Measurements from ENCODE around the gene BIRC2.

DNA sequence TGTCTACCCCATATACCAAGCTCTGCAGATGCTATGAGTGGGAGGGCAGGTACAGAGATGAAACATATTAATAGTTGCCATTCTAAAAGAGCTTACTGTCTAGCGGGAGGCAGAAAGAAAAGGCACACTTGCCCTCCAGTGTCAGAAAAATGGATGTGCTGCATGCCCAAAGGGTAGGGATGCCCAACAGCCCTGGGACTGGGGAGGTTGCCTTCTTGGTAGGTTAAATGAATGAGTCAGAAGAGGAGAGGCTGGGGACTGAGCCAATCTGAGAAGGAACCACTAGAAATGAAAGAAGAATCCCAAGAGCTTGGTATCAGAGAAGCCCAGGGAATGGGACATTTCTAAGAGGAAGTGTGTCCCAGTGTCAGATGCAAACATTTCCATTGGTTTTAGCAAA, 28.5 kb upstream of the BIRC2 start:
- TF ChIP-seq CTCF (IDR thresholded peaks at IDR 0.05; ENCODE audit: low read depth, low read length, missing input control) (no peak), MAX (IDR thresholded peaks at IDR 0.05) (no peak), RXRA (IDR thresholded peaks at IDR 0.05) (no peak), RAD21 (IDR thresholded peaks at IDR 0.05) (peak in 1 of 2 donors; percentile 7), NR2F2 (IDR thresholded peaks at IDR 0.05) (no peak)
- TF ChIP-seq, protein P1, sequence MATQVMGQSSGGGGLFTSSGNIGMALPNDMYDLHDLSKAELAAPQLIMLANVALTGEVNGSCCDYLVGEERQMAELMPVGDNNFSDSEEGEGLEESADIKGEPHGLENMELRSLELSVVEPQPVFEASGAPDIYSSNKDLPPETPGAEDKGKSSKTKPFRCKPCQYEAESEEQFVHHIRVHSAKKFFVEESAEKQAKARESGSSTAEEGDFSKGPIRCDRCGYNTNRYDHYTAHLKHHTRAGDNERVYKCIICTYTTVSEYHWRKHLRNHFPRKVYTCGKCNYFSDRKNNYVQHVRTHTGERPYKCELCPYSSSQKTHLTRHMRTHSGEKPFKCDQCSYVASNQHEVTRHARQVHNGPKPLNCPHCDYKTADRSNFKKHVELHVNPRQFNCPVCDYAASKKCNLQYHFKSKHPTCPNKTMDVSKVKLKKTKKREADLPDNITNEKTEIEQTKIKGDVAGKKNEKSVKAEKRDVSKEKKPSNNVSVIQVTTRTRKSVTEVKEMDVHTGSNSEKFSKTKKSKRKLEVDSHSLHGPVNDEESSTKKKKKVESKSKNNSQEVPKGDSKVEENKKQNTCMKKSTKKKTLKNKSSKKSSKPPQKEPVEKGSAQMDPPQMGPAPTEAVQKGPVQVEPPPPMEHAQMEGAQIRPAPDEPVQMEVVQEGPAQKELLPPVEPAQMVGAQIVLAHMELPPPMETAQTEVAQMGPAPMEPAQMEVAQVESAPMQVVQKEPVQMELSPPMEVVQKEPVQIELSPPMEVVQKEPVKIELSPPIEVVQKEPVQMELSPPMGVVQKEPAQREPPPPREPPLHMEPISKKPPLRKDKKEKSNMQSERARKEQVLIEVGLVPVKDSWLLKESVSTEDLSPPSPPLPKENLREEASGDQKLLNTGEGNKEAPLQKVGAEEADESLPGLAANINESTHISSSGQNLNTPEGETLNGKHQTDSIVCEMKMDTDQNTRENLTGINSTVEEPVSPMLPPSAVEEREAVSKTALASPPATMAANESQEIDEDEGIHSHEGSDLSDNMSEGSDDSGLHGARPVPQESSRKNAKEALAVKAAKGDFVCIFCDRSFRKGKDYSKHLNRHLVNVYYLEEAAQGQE (IDR thresholded peaks at IDR 0.05), result no peak

Measured in liver (tissue), 3 donors.